ENCODE results near the gene AKR1A1.
"Not testable (repeated sequence)": the region's sequence is repeated elsewhere in the genome, so short reads cannot be mapped to it uniquely, and the experiment has no call there.

AKR1A1 gene

GRCh38 chr1:45523516-45523915 lies 27.1 kb upstream of the AKR1A1 start:
- DNase-seq (ENCODE audit: low read depth in 2 of 2): not testable (repeated sequence)

GRCh38 chr1:45523975-45524374 lies 26.7 kb upstream of the AKR1A1 start:
- DNase-seq (ENCODE audit: low read depth in 2 of 2): not testable (repeated sequence)

GRCh38 chr1:45526135-45526644 lies 24.4 kb upstream of the AKR1A1 start:
- DNase-seq (ENCODE audit: low read depth in 2 of 2): no peak

GRCh38 chr1:45530632-45531135 lies 19.9 kb upstream of the AKR1A1 start:
- DNase-seq (ENCODE audit: low read depth in 2 of 2): no peak

- DNase-seq (ENCODE audit: low read depth in 2 of 2): no peak
Measured at GRCh38 chr1:45531873-45532272, 18.8 kb upstream of the AKR1A1 start.

- DNase-seq (ENCODE audit: low read depth in 2 of 2): no peak
Measured at GRCh38 chr1:45535988-45536766, 14.4 kb upstream of the AKR1A1 start.

- no peak for DNase-seq (ENCODE audit: low read depth in 2 of 2)
Measured at GRCh38 chr1:45536886-45537285, 13.7 kb upstream of the AKR1A1 start.

GRCh38 chr1:45541193-45541592 lies 9.4 kb upstream of the AKR1A1 start:
- DNase-seq (ENCODE audit: low read depth in 2 of 2): no peak

- no peak for DNase-seq (ENCODE audit: low read depth in 2 of 2)
Measured at GRCh38 chr1:45542591-45542990, 8.0 kb upstream of the AKR1A1 start.

- DNase-seq (ENCODE audit: low read depth in 2 of 2): peak; percentile 40 to 53
Measured at GRCh38 chr1:45543581-45544417, 6.8 kb upstream of the AKR1A1 start.

GRCh38 chr1:45544530-45544929 lies 6.1 kb upstream of the AKR1A1 start:
- DNase-seq (ENCODE audit: low read depth in 2 of 2): no peak

GRCh38 chr1:45545019-45545493 lies 5.6 kb upstream of the AKR1A1 start:
- DNase-seq (ENCODE audit: low read depth in 2 of 2): no peak

- DNase-seq (ENCODE audit: low read depth in 2 of 2): no peak
Measured at GRCh38 chr1:45545553-45546310, 4.9 kb upstream of the AKR1A1 start.

GRCh38 chr1:45551684-45552083 lies 1.1 kb downstream of the AKR1A1 start:
- DNase-seq (ENCODE audit: low read depth in 2 of 2): no peak

- DNase-seq (ENCODE audit: low read depth in 2 of 2): no peak
Measured at GRCh38 chr1:45552331-45552730, 1.7 kb downstream of the AKR1A1 start.

- no peak for DNase-seq (ENCODE audit: low read depth in 2 of 2)
Measured at GRCh38 chr1:45554198-45554597, 3.6 kb downstream of the AKR1A1 start.

GRCh38 chr1:45557422-45557944 lies 6.9 kb downstream of the AKR1A1 start:
- no peak for DNase-seq (ENCODE audit: low read depth in 2 of 2)

GRCh38 chr1:45563843-45564242 lies 13.2 kb downstream of the AKR1A1 start:
- no peak for DNase-seq (ENCODE audit: low read depth in 2 of 2)

- no peak for DNase-seq (ENCODE audit: low read depth in 2 of 2)
Measured at GRCh38 chr1:45566722-45567121, 16.1 kb downstream of the AKR1A1 start.

- DNase-seq (ENCODE audit: low read depth in 2 of 2): no peak
Measured at GRCh38 chr1:45567911-45568310, 17.3 kb downstream of the AKR1A1 start.

- no peak for DNase-seq (ENCODE audit: low read depth in 2 of 2)
Measured at GRCh38 chr1:45568421-45568820, 17.8 kb downstream of the AKR1A1 start.

Data from stimulated activated CD8-positive, alpha-beta memory T cell treated with anti-CD3 and anti-CD28 coated beads, Interleukin-2, amount 100 ng/mL, for 1 hour (primary cell).